ENCODE measurements around the gene CREB5. TPM values are rescaled to one million over a fixed set of nuclear protein-coding genes. Genes with fewer than 3 reads are reported as not detected.

The CREB5 gene
- total and polyA plus RNA-seq, 2 donors from 2014 or later = 3.4 to 27.2 TPM

DNA sequence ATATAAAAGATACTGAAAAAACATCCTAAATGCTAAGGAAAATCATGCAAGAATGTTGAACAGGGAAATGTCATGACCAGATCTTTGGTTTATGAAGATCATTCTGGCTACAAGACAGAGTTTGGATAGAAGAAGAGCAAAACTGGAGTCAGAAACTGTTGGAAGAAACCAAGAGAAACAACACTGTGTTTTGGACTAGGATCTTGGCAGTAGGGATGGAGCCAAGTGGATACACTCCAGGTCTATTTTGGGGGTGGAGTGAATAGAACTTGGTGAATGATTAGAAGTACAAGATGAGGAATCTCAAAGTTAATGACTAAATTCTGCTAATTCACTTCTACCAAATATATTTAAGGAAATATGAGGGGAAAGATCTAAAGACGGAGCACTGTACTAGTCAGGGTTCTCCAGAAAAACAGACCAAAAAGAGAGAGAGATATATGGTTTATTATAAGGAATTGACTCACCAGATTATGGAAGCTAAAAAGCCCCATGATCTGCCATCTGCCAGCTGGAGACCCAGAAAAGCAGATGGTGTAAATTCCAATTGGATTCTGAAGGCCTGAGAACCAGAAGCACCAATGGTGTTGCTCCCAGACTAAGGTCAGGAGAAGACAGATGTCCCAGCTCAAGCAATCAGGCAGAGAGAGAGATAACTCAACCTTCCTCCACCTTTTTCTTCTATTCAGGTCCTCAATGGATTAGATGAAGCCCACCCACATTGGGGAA, 290.9 kb downstream of the CREB5 start:
- Histone ChIP-seq H3K27ac (ENCODE audit: low read depth in 2 of 2, low read length in 2 of 2) (no peak overlapping the region), H3K9ac (ENCODE audit: low read length in 3 of 3) (no peak overlapping the region), H3K9me3 (ENCODE audit: control insufficient read depth in 2 of 3, insufficient read depth in 1 of 3, low read length in 3 of 3) (no peaks in the 10 kb centered on the region), H3K36me3 (ENCODE audit: control insufficient read depth in 2 of 3, insufficient read depth in 3 of 3, low read length in 3 of 3) (no peaks in the 10 kb centered on the region), H3K4me3 (ENCODE audit: low read length in 3 of 3) (no peak overlapping the region), H3K4me1 (ENCODE audit: control insufficient read depth in 2 of 3, insufficient read depth in 2 of 3, low read depth in 1 of 3, low read length in 3 of 3) (no peaks in the 10 kb centered on the region), H3K27me3 (ENCODE audit: control insufficient read depth, insufficient read depth, low read length) (no peaks in the 10 kb centered on the region)
- FAIRE-seq = no peak
- no peak for TF ChIP-seq CTCF (IDR thresholded peaks at IDR 0.05; ENCODE audit: borderline replicate concordance, extremely low read depth, insufficient read depth)
- DNase-seq = no peak
- intact Hi-C loops (cut with DNase I) = no loop called here

DNA sequence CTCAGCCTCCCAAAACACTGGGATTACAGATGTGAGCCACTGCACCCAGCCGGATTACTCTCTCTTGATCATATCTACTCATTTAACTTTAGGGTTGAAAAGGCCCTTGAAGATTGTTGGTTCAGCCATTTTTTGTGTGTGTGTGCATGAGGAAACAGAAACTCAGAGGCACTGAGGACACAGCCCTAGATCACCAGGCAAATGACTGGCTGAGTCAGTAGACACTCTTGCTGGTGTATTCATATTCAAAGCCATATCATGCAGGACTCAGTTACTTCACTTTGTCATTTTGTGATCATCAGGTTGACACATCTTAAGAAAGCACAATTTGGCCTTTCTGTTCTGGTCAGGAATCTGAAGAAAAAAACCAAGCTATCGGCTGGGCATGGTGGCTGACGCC, 292.4 kb downstream of the CREB5 start:
- H3K27ac ChIP-seq (ENCODE audit: low read depth in 2 of 2, low read length in 2 of 2) = no peak overlapping the region
- H3K36me3 ChIP-seq (ENCODE audit: control insufficient read depth in 2 of 3, insufficient read depth in 3 of 3, low read length in 3 of 3) = no peaks in the 10 kb centered on the region
- no peak overlapping the region for H3K9ac ChIP-seq (ENCODE audit: low read length in 3 of 3)
- DNase-seq = no peak
- no peaks in the 10 kb centered on the region for H3K9me3 ChIP-seq (ENCODE audit: control insufficient read depth in 2 of 3, insufficient read depth in 1 of 3, low read length in 3 of 3)
- intact Hi-C loops (cut with DNase I) = no loop called here
- no peak overlapping the region for H3K4me3 ChIP-seq (ENCODE audit: low read length in 3 of 3)
- peaks cover 0 to 4% (median 2%) of the 10 kb centered on the region in 3 donors for H3K4me1 ChIP-seq (ENCODE audit: control insufficient read depth in 2 of 3, insufficient read depth in 2 of 3, low read depth in 1 of 3, low read length in 3 of 3)
- TF ChIP-seq CTCF (IDR thresholded peaks at IDR 0.05; ENCODE audit: borderline replicate concordance, extremely low read depth, insufficient read depth) = no peak
- no peak for FAIRE-seq
- H3K27me3 ChIP-seq (ENCODE audit: control insufficient read depth, insufficient read depth, low read length) = no peaks in the 10 kb centered on the region

- Histone ChIP-seq H3K9me3 (ENCODE audit: control insufficient read depth in 2 of 3, insufficient read depth in 1 of 3, low read length in 3 of 3) (no peaks in the 10 kb centered on the region), H3K4me1 (ENCODE audit: control insufficient read depth in 2 of 3, insufficient read depth in 2 of 3, low read depth in 1 of 3, low read length in 3 of 3) (peaks cover 0 to 4% (median 2%) of the 10 kb centered on the region in 3 donors), H3K36me3 (ENCODE audit: control insufficient read depth in 2 of 3, insufficient read depth in 3 of 3, low read length in 3 of 3) (no peaks in the 10 kb centered on the region), H3K9ac (ENCODE audit: low read length in 3 of 3) (no peak overlapping the region), H3K27ac (ENCODE audit: low read depth in 2 of 2, low read length in 2 of 2) (no peak overlapping the region), H3K4me3 (ENCODE audit: low read length in 3 of 3) (no peak overlapping the region), H3K27me3 (ENCODE audit: control insufficient read depth, insufficient read depth, low read length) (no peaks in the 10 kb centered on the region)
- DNase-seq (no peak), FAIRE-seq (no peak)
- no peak for TF ChIP-seq CTCF (IDR thresholded peaks at IDR 0.05; ENCODE audit: borderline replicate concordance, extremely low read depth, insufficient read depth)
- intact Hi-C loops (cut with DNase I) = no loop called here
Observed at GRCh38 chr7:28705350-28705749, 293.0 kb downstream of the CREB5 start.
